GM12892 (cell line): ENCODE results near the gene ROR1.

Experiments used
- POLR2A ChIP-seq: IDR thresholded peaks from 2 replicates; pipeline ENCODE4 v1.6.1; 2011; ENCODE audit warnings: low read depth, low read length, control low read depth
- POLR2AphosphoS5 ChIP-seq: IDR thresholded peaks from 2 replicates; pipeline ENCODE4 v1.6.1; 2011; ENCODE audit warnings: low read depth, low read length, control low read depth

- no peak for TF ChIP-seq POLR2A
- TF ChIP-seq POLR2AphosphoS5 = no peak
Measured at GRCh38 chr1:63797056-63797726, 23.4 kb downstream of the ROR1 start.
